Inflammatory macrophage treated with lipopolysaccharide for 4 hours (primary cell): Measurements from ENCODE around the gene SERP2.

ENCODE experiments used
- DNase-seq: peaks from one replicate; pipeline ENCODE4 v3.0.0-alpha.2; 2020

SERP2 gene

DNA sequence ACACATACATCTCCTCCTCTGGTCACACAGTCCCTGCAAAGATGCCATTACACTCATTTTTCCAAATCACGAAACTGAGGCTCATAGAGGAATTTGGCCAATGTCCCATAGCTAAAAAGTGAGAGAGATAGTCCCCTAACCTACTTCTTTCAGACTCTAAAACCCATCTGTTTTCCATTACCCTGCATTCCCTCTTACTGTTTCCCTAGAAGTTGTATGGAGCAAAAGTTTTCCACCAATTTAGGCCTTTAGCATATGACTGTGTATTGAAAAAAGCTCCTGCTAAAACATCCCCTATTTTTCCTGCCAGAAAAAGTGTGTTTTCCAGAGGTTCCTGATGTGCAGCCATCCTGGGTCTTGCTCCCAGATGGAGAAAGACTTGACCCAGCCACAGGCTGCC lies 16.3 kb downstream of the SERP2 start:
- no peak for DNase-seq

DNA sequence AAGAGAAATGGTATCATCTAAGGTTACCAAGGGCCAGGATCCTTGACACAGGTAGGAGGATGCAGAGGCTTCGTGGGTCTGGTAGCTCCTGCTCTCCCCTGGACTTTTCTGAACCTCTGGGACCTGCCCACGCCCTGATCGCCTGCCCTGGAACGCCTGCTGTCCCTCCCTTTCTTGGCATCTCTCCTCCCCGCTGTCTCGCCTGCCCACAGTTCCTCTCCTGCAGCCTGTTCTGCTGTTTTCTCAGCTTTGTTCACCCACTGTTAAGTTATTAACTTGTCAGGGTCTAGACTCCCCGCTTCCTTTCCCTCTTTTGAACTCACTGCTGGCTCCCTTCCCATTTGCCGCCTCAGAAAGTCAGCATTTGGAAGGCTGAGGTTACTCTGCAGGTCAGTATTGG lies 19.8 kb downstream of the SERP2 start:
- DNase-seq: no peak

DNA sequence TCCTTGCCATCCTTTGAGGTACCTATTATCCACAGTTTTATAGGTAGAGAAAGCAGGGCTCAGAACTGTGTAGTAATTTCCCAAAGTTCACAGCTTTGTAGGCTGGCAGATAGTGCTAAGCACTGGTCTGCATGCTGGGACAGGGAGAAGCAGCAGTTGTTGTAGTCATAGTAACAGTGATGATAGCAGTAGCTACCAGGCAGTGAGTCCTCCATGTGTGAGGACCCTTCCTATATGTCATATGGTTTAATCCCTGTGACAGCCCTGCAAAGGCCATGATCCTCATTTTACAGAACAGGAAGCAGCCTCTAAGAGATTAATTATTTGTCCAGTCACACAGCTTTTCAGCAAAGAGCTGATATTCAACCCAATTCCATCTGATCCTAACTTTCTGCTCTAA lies 21.0 kb downstream of the SERP2 start:
- no peak for DNase-seq

DNA sequence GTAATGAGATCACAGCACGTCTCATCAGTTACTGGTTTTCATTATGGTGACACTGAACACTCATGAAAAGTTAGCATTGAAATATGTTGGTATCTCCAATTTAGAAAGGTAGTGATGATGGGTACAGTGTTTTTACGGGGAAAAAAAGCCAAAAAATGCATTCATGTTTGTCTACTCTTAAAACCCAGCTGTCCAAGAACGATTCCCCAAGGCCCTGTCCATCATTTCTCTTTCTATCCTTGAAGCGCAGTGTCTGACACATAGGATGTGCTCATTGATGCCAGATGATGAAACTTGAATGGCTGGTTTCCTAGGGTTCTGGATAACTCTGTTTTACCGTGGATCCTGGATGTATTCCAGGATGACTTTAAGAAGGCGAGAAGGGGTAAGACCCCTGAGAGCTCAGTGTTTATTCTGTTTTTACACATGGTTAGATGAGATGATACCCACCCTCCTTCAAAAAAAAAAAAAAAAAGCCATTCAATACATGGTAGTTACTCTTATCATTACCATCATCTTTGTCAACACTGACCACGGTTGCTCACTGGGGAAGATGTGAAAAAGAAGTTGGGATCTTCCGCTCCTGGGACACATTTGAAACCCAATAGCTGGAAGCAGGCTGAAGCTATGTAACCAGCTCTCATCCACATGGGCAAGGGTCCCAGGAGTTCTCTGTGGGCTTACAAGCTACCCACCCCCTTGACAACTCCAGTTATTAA lies 22.5 kb downstream of the SERP2 start:
- no peak for DNase-seq

DNA sequence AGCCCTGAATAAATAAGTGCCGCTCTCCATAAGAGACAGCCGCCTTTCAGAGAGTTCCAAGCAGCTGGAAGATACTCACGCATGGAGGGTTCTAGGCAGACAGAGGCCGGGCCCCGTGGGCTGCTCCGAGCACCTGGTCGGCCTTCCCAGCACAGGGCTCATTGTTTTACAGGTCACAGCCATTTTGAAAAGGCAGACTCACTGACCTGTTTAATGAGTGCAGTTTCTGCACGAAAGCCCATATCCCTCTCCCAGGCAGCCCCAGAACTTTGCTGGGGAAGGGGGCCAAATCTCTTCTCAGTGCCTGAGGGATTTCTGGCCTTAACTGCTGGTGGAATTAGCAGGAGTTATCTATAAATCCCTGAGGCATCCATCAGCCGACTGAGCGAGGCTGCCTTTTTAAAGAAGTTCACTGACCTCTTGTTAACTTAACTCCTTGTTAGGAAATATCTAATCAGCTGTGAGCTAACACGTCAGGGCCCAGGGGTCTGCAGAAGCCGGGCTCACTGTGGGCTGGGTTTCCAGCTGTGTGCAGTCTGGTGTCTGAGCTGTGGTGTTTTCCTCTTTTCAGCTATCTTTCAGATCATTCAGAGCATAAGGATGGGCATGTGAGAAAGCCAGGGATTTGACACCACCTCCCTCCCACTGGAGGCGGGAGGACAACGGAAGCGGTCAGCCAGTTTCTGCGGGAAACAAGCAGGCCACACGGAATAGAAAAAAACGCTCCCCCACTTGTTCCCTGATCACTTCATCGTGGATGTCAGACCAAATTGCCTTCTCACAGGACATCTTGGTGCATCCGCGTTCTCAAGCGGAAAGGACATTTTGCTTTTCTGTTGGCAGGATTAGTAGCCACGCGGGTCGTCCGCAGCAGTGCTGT lies 23.3 kb downstream of the SERP2 start:
- no peak for DNase-seq

DNA sequence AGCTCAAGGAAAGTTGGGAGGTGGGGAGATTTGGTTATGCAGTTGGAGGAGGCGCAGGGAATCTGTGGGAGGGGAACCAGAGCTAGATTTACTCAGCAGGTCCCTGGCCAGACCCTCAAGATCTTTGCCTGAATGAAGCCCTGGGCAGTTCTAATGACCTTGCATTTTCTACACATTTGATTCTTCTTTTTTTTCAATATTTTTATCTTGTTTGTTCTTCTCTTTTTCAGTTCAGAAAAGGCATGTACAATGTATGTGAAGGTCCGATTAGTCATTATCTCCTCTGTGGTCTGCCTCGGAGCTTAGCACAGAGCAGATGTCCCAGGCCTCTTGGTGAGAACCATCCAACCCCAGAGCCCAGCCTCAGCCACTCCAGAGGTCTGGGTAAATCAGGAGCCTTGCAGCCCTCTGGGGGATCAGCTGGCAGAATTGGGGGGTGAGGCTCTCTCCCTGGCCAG lies 24.2 kb downstream of the SERP2 start:
- DNase-seq: no peak

DNA sequence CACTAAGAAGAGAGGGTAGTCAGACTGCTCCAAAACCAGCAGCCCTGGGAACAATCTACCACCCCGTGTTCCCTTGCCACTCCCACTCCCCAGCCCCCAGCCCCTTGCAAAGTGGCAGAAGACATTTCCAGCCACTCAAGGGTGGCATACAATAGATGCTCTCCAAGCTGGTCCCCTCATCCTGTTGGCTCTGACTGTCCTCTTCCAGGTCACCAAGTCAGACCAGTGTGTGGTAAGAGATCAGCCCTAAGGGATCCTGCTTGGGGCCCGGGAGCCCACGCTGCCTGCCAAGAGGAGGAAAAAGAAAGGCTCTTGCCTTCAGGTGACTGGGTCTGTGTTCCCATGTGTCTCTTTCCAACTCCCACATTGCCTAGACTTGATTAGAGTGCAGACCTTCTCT lies 25.0 kb downstream of the SERP2 start:
- DNase-seq: no peak

DNA sequence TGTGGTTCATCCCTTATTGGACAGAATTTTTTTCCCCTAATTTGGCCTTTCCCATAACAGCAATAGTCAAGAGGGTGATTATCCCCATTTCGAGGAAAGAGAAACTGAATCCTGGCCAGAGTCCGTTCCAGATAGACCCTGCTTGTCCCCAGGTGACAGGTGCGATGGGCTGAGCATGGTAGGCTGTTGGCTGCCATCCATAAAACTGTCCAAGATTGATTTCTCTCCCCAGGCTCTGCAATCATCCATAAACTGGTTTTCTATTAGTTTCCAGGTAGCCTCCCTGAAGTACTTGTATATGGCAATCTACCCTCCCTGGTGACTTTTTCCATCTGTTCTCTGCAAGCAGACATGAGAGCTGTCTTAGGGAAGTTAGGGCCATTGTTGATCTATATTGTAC lies 25.4 kb downstream of the SERP2 start:
- DNase-seq: no peak

DNA sequence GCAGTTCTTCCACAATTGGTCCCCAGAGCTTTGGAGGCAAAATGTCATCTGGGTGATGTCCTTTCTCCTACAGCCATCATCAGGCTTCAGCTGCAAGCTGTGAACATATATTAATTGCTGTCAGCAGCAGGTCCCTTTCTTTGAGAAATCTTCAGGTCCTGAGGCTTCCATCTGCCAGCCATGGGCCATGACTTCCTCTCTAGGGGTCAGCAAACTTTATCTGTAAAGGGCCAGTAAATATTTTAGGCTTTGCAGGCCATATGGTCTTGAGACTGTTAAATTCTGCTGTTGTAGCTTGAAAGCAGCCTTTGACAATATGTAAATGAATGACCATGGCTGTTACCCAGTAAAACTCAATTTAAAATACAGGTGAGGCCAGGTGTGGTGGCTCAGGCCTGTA lies 27.1 kb downstream of the SERP2 start:
- DNase-seq: no peak

DNA sequence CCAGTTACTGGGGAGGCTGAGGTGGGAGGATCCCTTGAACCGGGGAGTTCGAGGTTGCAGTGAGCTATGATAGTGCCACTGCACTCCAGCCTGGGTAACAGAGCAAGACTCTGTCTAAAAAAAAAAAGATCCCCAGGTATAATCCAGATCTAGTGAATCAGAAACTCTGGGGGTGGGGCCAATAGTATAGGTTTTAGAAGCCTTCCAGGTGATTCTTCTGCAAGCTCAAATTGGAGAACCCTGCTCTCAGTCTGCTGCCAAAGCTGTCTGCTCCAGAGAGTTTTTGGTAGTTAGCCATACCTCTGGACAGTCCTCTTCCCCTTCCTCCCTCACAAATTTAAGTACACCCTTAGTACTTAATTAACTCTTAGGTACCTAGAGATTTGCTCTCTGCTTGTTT lies 28.0 kb downstream of the SERP2 start:
- DNase-seq: no peak

DNA sequence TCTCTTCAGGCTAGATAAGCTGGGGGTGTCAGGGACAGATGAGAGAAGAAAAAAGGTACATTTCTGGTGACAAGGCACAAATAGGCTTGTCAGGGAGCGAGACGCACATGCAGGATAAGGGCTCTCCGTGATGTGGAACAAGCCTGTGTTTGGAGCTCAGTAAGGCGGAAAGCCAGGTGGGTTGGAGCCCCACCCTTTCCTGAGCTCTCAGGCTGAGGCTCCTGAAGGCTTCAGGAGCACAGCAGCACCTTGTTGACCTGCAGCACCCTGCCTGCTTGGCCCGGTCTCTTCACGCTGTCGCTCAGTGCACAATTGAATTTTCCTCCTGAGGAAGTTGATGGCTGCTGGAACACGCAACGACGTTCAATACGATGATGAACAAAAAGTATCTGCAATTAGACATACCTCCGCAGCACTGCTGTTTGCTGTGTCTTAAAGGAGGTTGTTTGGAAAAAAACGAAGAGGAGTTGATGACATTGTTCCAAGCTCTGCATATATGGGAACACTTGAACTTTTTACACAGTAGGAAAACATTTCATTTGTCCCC lies 29.3 kb downstream of the SERP2 start:
- DNase-seq: no peak

DNA sequence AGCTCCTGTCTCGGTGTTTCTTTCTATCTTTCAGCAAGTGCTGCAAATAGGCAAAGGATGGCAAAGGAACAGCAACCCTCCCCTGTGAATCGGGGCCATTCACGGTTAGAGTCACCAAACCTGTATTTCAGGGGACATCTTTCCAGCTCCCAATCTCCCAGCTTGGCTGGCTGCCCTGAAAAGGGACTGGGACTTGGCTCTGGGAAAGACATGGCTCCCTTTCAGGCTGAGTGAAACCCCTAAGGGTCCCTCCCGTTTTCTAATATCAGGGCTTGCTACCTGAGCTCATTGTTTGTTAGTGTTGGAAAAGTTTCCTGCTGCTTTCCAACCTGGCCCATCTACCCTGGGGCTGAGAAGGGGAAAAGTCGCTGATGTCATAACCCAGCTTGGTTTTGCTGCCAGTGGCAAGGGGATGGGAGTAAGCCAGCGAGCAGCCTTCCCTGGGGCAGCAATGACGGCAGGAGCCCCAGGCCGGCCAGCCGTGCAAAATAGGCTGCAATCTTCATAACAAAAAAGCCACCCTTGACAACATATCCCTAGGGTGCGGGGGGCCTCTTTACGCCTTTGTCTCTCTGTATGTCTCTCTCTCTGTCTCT lies 29.9 kb downstream of the SERP2 start:
- DNase-seq: no peak

DNA sequence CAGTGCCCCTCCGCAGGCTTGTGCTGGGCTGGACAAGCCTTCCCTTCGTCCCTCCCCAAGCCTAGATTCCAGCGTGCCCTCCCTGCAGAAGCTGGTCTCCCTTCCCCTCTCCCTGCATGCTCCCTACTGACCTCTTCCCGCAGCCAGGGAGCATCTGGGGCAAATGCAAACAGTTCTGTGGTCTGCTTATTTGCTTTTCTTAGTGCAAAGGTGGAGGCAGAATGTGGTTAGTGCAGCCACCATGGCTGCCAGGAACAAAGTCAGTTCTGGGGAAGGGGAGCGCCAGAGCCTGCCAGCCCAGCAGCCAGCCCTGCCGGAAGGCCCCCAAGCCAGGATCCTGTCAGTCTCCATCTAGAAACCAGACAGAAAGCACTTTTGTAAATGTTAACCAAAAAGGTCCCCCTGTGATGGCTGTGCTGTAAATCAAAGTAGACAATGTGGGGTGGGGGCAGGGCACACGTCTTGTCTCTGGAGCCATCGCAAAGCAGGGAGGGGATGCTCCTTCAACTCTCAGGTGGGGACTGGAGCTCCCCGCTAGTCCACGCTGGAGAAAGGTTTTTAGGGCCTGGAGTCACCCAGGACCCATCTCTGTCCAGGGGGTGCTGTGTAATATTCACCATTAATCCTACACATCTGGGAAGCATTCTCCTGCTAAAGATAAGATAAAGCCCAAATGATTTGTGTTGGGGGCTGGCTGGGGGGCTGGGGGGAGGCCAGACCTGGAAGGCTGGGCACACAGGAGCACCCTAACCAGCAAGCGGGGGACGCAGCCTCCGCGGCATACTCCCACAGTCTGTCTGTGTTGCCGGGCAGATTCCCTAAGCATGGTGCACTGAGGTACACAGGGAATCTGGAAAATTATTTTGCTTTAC lies 30.9 kb downstream of the SERP2 start:
- DNase-seq: no peak

DNA sequence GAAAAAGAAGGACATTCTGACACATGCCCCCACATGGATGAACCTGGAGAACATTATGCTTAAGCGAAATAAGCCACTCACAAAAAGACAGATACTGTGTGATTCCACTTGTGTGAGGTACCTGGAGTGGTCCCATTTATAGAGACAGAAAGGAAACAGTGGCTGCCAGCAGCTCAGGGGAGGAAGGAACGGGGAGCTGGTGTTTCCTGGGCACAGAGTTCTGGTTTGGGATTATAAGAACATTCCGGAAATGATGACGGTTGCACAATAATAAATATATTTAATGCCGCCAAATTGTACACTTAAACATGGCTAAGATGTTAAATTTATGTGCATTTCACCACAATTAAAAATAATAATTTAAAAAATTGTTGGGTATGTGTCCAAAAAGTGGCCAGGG lies 33.0 kb downstream of the SERP2 start:
- DNase-seq: no peak

DNA sequence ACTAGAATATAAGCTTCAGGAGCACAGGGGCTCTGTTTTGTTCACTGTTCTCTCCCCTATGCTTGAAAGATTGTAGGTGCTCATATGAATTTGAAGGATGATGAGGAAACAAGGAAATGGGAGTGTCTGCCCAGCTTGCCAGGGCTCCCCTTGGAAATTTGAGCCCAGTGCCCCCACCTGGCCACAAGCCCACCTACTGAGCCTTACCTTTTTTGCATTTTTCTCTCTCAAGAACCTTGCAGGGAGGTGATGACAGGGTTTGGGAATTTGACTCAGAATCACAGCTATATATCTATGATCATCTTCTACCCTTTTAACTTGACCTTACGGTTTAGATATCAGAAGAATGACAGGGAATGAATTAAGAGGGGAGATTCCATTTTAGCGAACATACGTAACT lies 33.8 kb downstream of the SERP2 start:
- DNase-seq: no peak

DNA sequence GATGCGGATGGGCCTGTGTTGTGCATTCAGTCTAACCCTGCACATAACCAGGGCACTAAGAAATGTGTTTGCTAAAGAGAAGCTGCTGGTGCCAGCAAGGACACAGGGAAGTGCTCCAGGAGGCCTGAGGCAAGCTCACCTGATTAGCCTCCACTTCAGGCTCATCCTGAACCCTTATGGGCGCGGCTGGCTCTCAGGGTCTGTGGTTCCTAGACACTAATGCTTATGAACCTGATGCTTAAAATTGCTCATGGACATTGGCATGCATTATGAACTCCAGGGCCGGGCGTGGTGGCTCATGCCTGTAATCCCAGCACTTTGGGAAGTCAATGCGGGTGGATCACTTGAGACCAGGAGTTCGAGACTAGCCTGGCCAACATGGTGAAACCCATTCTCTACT lies 34.3 kb downstream of the SERP2 start:
- no peak for DNase-seq

DNA sequence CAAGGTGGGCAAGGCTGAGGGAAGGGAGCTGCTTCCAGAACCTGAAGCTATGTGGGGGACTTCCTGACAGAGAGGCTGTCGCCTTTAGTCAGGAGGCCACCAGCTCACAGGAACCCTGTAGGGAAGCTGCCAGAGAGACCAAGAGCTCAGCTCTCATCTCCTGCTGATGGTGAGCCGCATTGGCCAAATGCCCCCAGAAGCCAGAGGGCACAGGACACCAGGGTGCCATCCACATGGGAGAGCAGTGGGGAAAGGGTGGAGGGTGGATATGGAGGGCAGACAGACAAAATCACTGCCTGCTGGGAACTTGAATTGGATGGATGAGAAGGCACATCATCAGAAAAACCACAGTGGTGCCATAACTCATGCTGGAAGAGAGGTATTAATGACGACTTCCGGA lies 36.0 kb downstream of the SERP2 start:
- no peak for DNase-seq

DNA sequence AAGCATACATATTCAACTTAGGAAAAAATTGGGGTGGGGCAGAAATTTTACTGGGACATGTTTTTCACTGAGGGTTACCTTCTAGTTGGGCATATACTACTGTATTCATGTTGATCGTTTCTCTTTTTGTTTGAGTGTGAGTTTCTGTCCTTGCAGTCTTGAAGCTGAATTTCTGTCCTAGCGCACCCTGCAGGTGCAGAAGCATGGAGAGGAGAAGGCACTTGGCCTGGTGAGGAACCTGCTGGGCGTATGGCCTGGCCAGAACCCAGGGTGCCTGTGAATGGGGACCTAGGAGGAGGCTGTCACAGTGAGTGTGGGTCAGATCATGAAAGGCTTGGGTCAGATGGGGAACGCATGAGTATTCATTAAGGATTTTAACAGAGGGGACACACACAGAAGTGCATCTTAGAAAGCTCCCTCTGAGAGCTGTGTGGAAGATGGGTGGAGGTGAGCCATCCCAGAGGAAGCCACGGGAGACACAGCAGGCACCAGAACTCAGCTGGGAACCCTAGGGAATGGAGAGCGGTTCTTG lies 36.8 kb downstream of the SERP2 start:
- no peak for DNase-seq

DNA sequence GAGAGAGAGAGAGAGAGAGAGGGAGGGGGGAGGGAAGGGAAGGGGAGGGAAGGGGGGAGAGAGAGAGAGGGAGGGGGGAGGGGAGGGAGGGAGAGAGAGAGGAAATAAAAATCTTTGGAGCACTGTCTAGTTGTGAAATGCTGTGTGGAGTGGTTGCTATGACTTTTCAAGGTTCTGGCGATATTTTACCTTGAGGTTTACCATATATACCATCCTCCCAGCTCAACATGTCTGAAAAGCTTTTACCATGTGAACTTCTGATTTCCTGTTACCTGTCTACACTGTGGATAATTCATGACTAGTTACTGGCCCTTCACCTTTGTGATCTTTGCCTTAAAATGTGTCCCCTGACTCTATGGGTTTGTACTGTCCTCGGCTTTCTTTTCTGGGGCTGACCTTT lies 38.2 kb downstream of the SERP2 start:
- DNase-seq: no peak

DNA sequence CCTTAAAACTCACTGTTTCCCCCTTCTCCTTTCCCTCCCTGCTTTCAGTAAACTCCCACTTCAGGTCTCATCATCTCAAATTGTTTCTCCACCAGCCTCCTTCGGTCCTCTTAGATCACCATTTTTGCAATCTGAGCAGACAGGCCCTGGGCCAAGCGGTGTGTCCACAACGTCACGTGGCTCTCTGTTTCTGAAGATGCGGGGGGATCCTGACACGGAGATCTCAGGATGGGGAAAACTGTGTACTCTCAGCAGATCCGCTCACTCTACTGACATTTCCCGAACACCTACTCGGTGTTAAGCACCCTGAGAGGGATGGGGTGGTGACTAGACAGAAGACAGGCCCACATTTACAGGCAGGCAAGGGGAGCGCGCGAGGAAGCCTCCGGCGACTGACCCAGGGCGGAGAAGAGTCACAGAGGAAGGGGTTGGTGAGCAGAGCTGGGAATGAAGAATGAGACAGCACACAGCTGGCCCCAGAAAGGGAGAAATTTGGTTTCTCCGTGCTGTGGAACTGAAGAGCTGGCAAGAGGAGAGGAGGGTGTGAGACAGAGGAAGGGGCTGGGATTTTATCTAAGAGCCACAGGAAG lies 38.8 kb downstream of the SERP2 start:
- no peak for DNase-seq

DNA sequence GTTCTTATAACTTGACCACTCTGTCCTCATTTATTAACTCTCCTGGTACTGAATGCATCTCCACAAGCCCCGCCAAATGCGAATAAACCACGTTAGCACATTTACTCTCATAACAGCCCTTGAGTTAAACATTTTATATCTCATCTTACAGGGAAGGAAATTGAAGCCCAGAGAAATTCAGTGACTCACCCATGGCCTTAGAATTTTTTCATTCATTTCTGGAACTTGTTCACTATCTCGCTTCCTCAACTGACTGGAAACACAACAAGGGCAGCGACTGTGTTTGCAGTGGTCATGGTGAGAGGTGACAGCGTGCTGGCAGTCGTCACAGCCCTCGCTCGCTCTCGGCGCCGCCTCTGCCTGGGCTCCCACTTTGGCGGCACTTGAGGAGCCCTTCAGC lies 39.5 kb downstream of the SERP2 start:
- no peak for DNase-seq

DNA sequence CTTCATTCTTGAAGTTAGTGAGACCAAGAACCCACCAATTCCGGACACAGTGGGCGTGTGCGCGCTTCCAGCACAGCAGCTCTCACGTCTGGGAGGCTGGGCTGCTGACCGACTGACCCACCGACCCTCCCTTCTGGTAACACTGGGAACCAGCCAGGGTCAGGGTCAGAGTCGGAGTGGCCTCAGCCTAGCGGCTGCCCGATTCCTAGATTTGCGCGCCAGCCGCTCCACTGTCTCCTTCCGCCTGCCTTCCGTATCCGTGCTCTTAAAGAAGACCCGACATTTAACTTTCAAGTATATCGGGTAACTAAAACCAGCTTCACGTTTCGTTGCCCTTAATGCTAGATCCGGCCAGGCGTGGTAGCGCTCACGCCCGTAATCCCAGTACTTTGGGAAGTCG lies 41.1 kb downstream of the SERP2 start:
- no peak for DNase-seq
